Raji (cell line): ENCODE data around the gene DACH2.

ENCODE experiments used
- POLR2A ChIP-seq: IDR thresholded peaks from 2 replicates; pipeline ENCODE4 v1.6.1; 2011; ENCODE audit warnings: low read depth, low read length, control low read depth; ENCODE audit not compliant: insufficient read depth

DACH2 gene

GRCh38 chrX:86845101-86845500, 696.9 kb downstream of the DACH2 start:
- TF ChIP-seq POLR2A = no peak
